SU-DHL-6 (cell line): Measurements from ENCODE around the gene PRKCA.

Experiments
- H2AFZ ChIP-seq: fragments of 200-600 bp; sonication (generic); 2 replicates; pipeline ENCODE4 v1.6.1; 2014; ENCODE audit warnings: low read depth, mild to moderate bottlenecking, moderate library complexity, mixed read lengths, antibody characterized with exemption, low read length; ENCODE audit not compliant: severe bottlenecking
- H3F3A ChIP-seq: fragments of 200-600 bp; shearing (Covaris generic); 2 replicates; pipeline ENCODE4 v1.6.0; 2016; ENCODE audit warnings: antibody characterized with exemption, mild to moderate bottlenecking; ENCODE audit not compliant: insufficient read depth
- H3K27ac ChIP-seq: fragments of 200-600 bp; sonication (generic); 2 replicates; pipeline ENCODE4 v1.5.1; 2016; ENCODE audit warnings: low read depth, mild to moderate bottlenecking, low read length, moderate library complexity, mixed read lengths
- H3K27me3 ChIP-seq: fragments of 200-600 bp; sonication (generic), shearing (Covaris generic); 2 replicates; pipeline ENCODE4 v1.6.0; 2014; ENCODE audit warnings: mild to moderate bottlenecking, low read length
- H3K36me3 ChIP-seq: fragments of 200-600 bp; sonication (generic); 2 replicates; pipeline ENCODE4 v1.6.1; 2014; ENCODE audit warnings: mild to moderate bottlenecking, low read length, mixed read lengths
- H3K4me2 ChIP-seq: fragments of 300-600, 200-600 bp; shearing (Covaris generic), sonication (generic); 2 replicates; pipeline ENCODE4 v1.6.0; 2014; ENCODE audit warnings: low read length, low read depth, mild to moderate bottlenecking; ENCODE audit not compliant: poor library complexity, severe bottlenecking
- H3K4me3 ChIP-seq: fragments of 200-600 bp; sonication (generic); 2 replicates; pipeline ENCODE4 v1.5.1; 2014; ENCODE audit warnings: antibody characterized with exemption, low read length, mild to moderate bottlenecking, mixed read lengths; ENCODE audit not compliant: insufficient read depth, poor library complexity, severe bottlenecking
- H3K79me2 ChIP-seq: fragments of 200-600 bp; sonication (generic); 2 replicates; pipeline ENCODE4 v1.6.1; 2014; ENCODE audit warnings: mild to moderate bottlenecking, low read length, moderate library complexity; ENCODE audit not compliant: insufficient read depth
- H3K9ac ChIP-seq: fragments of 200-600 bp; sonication (generic); 2 replicates; pipeline ENCODE4 v1.7.0; 2014; ENCODE audit warnings: mild to moderate bottlenecking, low read length
- H3K9me2 ChIP-seq: fragments of 200-600 bp; sonication (generic); replicated peaks from 2 replicates; pipeline ENCODE4 v1.6.1; 2014; ENCODE audit warnings: low read length; ENCODE audit not compliant: insufficient read depth
- H3K9me3 ChIP-seq: fragments of 200-600 bp; sonication (generic); 2 replicates; pipeline ENCODE4 v1.6.1; 2014; ENCODE audit warnings: low read length, mixed read lengths; ENCODE audit not compliant: insufficient read depth
- H4K20me1 ChIP-seq: fragments of 200-600 bp; sonication (generic); 2 replicates; pipeline ENCODE4 v1.6.1; 2014; ENCODE audit warnings: low read depth, mild to moderate bottlenecking, antibody characterized with exemption, low read length, moderate library complexity, mixed read lengths
- EZH2phosphoT487 ChIP-seq: fragments of 200-600 bp; sonication (generic), shearing (Covaris generic); conservative IDR thresholded peaks from 2 replicates; pipeline ENCODE4 v1.6.1; 2018; ENCODE audit warnings: mild to moderate bottlenecking, antibody characterized with exemption, low read length, moderate library complexity, mixed read lengths
- TF ChIP-seq, protein P1 (sequence below): fragments of 200-600 bp; sonication (generic); IDR thresholded peaks from one replicate; pipeline ENCODE4 v1.5.1; 2017; ENCODE audit warnings: antibody characterized with exemption, mild to moderate bottlenecking, low read length, moderate library complexity; ENCODE audit not compliant: insufficient read depth, poor library complexity, severe bottlenecking

The PRKCA gene

GRCh38 chr17:66842505-66842904 is 540.1 kb downstream of the PRKCA start:
- Histone ChIP-seq H3K36me3 (no peaks in the 10 kb centered on the region), H2AFZ (no peak overlapping the region), H3F3A (no peaks in the 10 kb centered on the region), H3K9me3 (0 out of 2 replicates have a peak, but pooled peaks cover 5% of the 10 kb centered on the region), H3K9ac (no peak overlapping the region), H3K4me2 (no peak overlapping the region), H4K20me1 (no peaks in the 10 kb centered on the region), H3K79me2 (no peaks in the 10 kb centered on the region), H3K4me3 (no peak overlapping the region), H3K27me3 (no peaks in the 10 kb centered on the region), H3K9me2 (no peaks in the 10 kb centered on the region), H3K27ac (no peak overlapping the region)
- no peak for TF ChIP-seq EZH2phosphoT487
- TF ChIP-seq, protein P1, sequence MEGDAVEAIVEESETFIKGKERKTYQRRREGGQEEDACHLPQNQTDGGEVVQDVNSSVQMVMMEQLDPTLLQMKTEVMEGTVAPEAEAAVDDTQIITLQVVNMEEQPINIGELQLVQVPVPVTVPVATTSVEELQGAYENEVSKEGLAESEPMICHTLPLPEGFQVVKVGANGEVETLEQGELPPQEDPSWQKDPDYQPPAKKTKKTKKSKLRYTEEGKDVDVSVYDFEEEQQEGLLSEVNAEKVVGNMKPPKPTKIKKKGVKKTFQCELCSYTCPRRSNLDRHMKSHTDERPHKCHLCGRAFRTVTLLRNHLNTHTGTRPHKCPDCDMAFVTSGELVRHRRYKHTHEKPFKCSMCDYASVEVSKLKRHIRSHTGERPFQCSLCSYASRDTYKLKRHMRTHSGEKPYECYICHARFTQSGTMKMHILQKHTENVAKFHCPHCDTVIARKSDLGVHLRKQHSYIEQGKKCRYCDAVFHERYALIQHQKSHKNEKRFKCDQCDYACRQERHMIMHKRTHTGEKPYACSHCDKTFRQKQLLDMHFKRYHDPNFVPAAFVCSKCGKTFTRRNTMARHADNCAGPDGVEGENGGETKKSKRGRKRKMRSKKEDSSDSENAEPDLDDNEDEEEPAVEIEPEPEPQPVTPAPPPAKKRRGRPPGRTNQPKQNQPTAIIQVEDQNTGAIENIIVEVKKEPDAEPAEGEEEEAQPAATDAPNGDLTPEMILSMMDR, result no peak

- Histone ChIP-seq H3K36me3 (no peaks in the 10 kb centered on the region), H3K79me2 (no peaks in the 10 kb centered on the region), H3K27ac (no peak overlapping the region), H3K9me3 (0 out of 2 replicates have a peak, but pooled peaks cover 5% of the 10 kb centered on the region), H4K20me1 (no peaks in the 10 kb centered on the region), H3K4me3 (no peak overlapping the region), H3K9ac (no peak overlapping the region), H3K27me3 (no peaks in the 10 kb centered on the region), H3F3A (no peaks in the 10 kb centered on the region), H3K4me2 (no peak overlapping the region), H2AFZ (no peak overlapping the region), H3K9me2 (no peaks in the 10 kb centered on the region)
- TF ChIP-seq, protein P1, result no peak
Measured at GRCh38 chr17:66842959-66843358, 540.5 kb downstream of the PRKCA start.

GRCh38 chr17:66843627-66844026 is 541.2 kb downstream of the PRKCA start:
- no peaks in the 10 kb centered on the region for H3K79me2 ChIP-seq
- TF ChIP-seq EZH2phosphoT487, result no peak
- TF ChIP-seq, protein P1, result no peak
- H2AFZ ChIP-seq, result no peak overlapping the region
- H3K4me3 ChIP-seq, result no peak overlapping the region
- no peaks in the 10 kb centered on the region for H3F3A ChIP-seq
- H3K9ac ChIP-seq, result no peak overlapping the region
- H3K9me2 ChIP-seq, result no peaks in the 10 kb centered on the region
- H3K27ac ChIP-seq, result no peak overlapping the region
- no peaks in the 10 kb centered on the region for H3K27me3 ChIP-seq
- H3K4me2 ChIP-seq, result no peak overlapping the region
- 0 out of 2 replicates have a peak, but pooled peaks cover 5% of the 10 kb centered on the region for H3K9me3 ChIP-seq
- H3K36me3 ChIP-seq, result no peaks in the 10 kb centered on the region
- no peaks in the 10 kb centered on the region for H4K20me1 ChIP-seq
